ENCODE measurements around the gene DDRGK1. TPM values are rescaled to one million over a fixed set of nuclear protein-coding genes. Genes with fewer than 3 reads are reported as not detected.
A peak's percentile ranks its signal among the peaks of the same experiment; 100 is the strongest.

Gene DDRGK1
- total RNA-seq, 1 donor from 2014 or later: 36.5 TPM

GRCh38 chr20:3172933-3173609 lies 31.4 kb downstream of the DDRGK1 start, which contains the start of gene LZTS3:
Gene LZTS3 (minus strand): TSS chr20:3173549. CDS start chr20:3167163, 6,386 bp downstream.
- intact Hi-C loops (cut with DNase I): no loop called here

GRCh38 chr20:3172126-3172932 lies 32.2 kb downstream of the DDRGK1 start:
- intact Hi-C loops (cut with DNase I): no loop called here
- no peak for ATAC-seq
- no peak for DNase-seq (ENCODE audit: missing footprints)

More at GRCh38 chr20:3172933-3173609, 31.4 kb downstream of the DDRGK1 start, which contains the start of gene LZTS3:
- peak; percentile 63 for ATAC-seq
- peak; percentile 83 for DNase-seq (ENCODE audit: missing footprints)

GRCh38 chr20:3171391-3172125 lies 32.9 kb downstream of the DDRGK1 start:
- DNase-seq (ENCODE audit: missing footprints) (peak; percentile 18), ATAC-seq (no peak)
- intact Hi-C loops (cut with DNase I): no loop called here

- intact Hi-C loops (cut with DNase I): loop anchor here (5.0 kb wide), 1 partner anchor 33 kb away; the partner anchor contains the start of gene DDRGK1
- ATAC-seq (no peak), DNase-seq (ENCODE audit: missing footprints) (peak; percentile 49)
Observed at GRCh38 chr20:3168829-3169590, 35.5 kb downstream of the DDRGK1 start.

GRCh38 chr20:3168079-3168828 lies 36.2 kb downstream of the DDRGK1 start:
- ATAC-seq (peak; percentile 56), DNase-seq (ENCODE audit: missing footprints) (peak; percentile 67)
- intact Hi-C loops (cut with DNase I): loop anchor here (5.0 kb wide), 1 partner anchor 34 kb away; the partner anchor contains the start of gene DDRGK1

GRCh38 chr20:3167738-3168078 lies 36.8 kb downstream of the DDRGK1 start:
- DNase-seq (ENCODE audit: missing footprints): no peak
- ATAC-seq: no peak
- intact Hi-C loops (cut with DNase I): loop anchor here (5.0 kb wide), 1 partner anchor 35 kb away; the partner anchor contains the start of gene DDRGK1

- ATAC-seq (no peak), DNase-seq (ENCODE audit: missing footprints) (peak; percentile 64)
- intact Hi-C loops (cut with DNase I): loop anchor here (5.0 kb wide), 1 partner anchor 35 kb away; the partner anchor contains the start of gene DDRGK1
Observed at GRCh38 chr20:3166913-3167342, 37.6 kb downstream of the DDRGK1 start.

- intact Hi-C loops (cut with DNase I): loop anchor here (5.0 kb wide), 1 partner anchor 36 kb away; the partner anchor contains the start of gene DDRGK1
- no peak for ATAC-seq
Observed at GRCh38 chr20:3166338-3166912, 38.1 kb downstream of the DDRGK1 start.

GRCh38 chr20:3165473-3166337 lies 38.8 kb downstream of the DDRGK1 start:
- intact Hi-C loops (cut with DNase I): loop anchor here (5.0 kb wide), 1 partner anchor 37 kb away; the partner anchor contains the start of gene DDRGK1
- peak; percentile 24 for ATAC-seq
- peak; percentile 87 for DNase-seq (ENCODE audit: missing footprints)

More at GRCh38 chr20:3166338-3166912, 38.1 kb downstream of the DDRGK1 start:
- DNase-seq (ENCODE audit: missing footprints): peak; percentile 11

GRCh38 chr20:3164763-3165410 lies 39.6 kb downstream of the DDRGK1 start:
- intact Hi-C loops (cut with DNase I): loop anchor here (5.0 kb wide), 1 partner anchor 37 kb away; the partner anchor contains the start of gene DDRGK1
- ATAC-seq (no peak), DNase-seq (ENCODE audit: missing footprints) (no peak)

GRCh38 chr20:3164043-3164762 lies 40.3 kb downstream of the DDRGK1 start:
- intact Hi-C loops (cut with DNase I): no loop called here
- ATAC-seq (no peak), DNase-seq (ENCODE audit: missing footprints) (no peak)

- intact Hi-C loops (cut with DNase I): no loop called here
- DNase-seq (ENCODE audit: missing footprints): no peak
- no peak for ATAC-seq
Observed at GRCh38 chr20:3163099-3164042, 41.1 kb downstream of the DDRGK1 start.

GRCh38 chr20:3162080-3162611 lies 42.3 kb downstream of the DDRGK1 start:
- intact Hi-C loops (cut with DNase I): no loop called here
- ATAC-seq (no peak), DNase-seq (ENCODE audit: missing footprints) (no peak)

All from Right ventricle myocardium inferior (tissue), 1 donor.